GM21447 (cell line): ENCODE measurements around the gene PLPP7.
"Not testable (repeated sequence)": the region's sequence is repeated elsewhere in the genome, so short reads cannot be mapped to it uniquely, and the experiment has no call there.

Experiments used
- ATAC-seq: cut with Tn5 transposase; IDR thresholded peaks from one replicate; pipeline ENCODE4 v1.9.1; 2021; ENCODE audit not compliant: unreplicated experiment

Gene PLPP7

GRCh38 chr9:131330814-131331600 is 41.5 kb downstream of the PLPP7 start:
- no peak for ATAC-seq

- ATAC-seq, result not testable (repeated sequence)
Observed at GRCh38 chr9:131331996-131332395, 42.5 kb downstream of the PLPP7 start.

GRCh38 chr9:131333771-131334628 is 44.5 kb downstream of the PLPP7 start:
- ATAC-seq, result no peak

GRCh38 chr9:131334629-131335367 is 45.3 kb downstream of the PLPP7 start:
- ATAC-seq, result no peak

- no peak for ATAC-seq
Observed at GRCh38 chr9:131335368-131335755, 45.8 kb downstream of the PLPP7 start.

GRCh38 chr9:131337131-131337848 is 47.8 kb downstream of the PLPP7 start:
- ATAC-seq, result no peak

- not testable (repeated sequence) for ATAC-seq
Observed at GRCh38 chr9:131339212-131339611, 49.7 kb downstream of the PLPP7 start.

GRCh38 chr9:131344931-131345535 is 55.5 kb downstream of the PLPP7 start:
- not testable (repeated sequence) for ATAC-seq

- ATAC-seq, result no peak
Observed at GRCh38 chr9:131346559-131346958, 57.0 kb downstream of the PLPP7 start.

GRCh38 chr9:131347376-131348020 is 58.0 kb downstream of the PLPP7 start:
- no peak for ATAC-seq

GRCh38 chr9:131348631-131349521 is 59.4 kb downstream of the PLPP7 start:
- ATAC-seq, result no peak

GRCh38 chr9:131349522-131349880 is 60.0 kb downstream of the PLPP7 start:
- ATAC-seq, result no peak

- no peak for ATAC-seq
Observed at GRCh38 chr9:131349881-131350563, 60.5 kb downstream of the PLPP7 start.

GRCh38 chr9:131356479-131356878 is 67.0 kb downstream of the PLPP7 start:
- not testable (repeated sequence) for ATAC-seq

- ATAC-seq, result no peak
Observed at GRCh38 chr9:131358556-131358955, 69.0 kb downstream of the PLPP7 start.
